SK-N-SH (cell line): ENCODE results near the gene PPM1E.

Experiments
- EP300 ChIP-seq, 2 experiments: IDR thresholded peaks; 2 replicates each; pipeline versions ENCODE4 v1.4.0 to v1.6.1; 2012; ENCODE audit warnings: borderline replicate concordance in 1 of 2, low read depth in 1 of 2, low read length in 1 of 2
- GATA2 ChIP-seq: sonication (generic); formaldehyde crosslinking; IDR thresholded peaks from 2 replicates; pipeline ENCODE4 v1.5.0; 2020; ENCODE audit warnings: mild to moderate bottlenecking, missing genetic modification reagents
- JUND ChIP-seq: IDR thresholded peaks from 2 replicates; pipeline ENCODE4 v1.4.0; 2012
- MXI1 ChIP-seq: IDR thresholded peaks from 2 replicates; pipeline ENCODE4 v1.6.1; 2012; ENCODE audit warnings: mild to moderate bottlenecking, low read depth, low read length, improper control_type of control experiment
- POLR2AphosphoS5 ChIP-seq: IDR thresholded peaks from 2 replicates; pipeline ENCODE4 v1.6.1; 2012; ENCODE audit warnings: low read depth, low read length
- RCOR1 ChIP-seq: fragments of 150-350 bp; IDR thresholded peaks from 2 replicates; pipeline ENCODE4 v1.6.1; 2017; ENCODE audit warnings: antibody characterized with exemption, low read length
- RFX5 ChIP-seq: IDR thresholded peaks from 2 replicates; pipeline ENCODE4 v1.6.1; 2012; ENCODE audit warnings: mild to moderate bottlenecking, improper control_type of control experiment, low read length
- RXRA ChIP-seq: IDR thresholded peaks from 2 replicates; pipeline ENCODE4 v1.4.0; 2012; ENCODE audit warnings: low read depth, mild to moderate bottlenecking, borderline replicate concordance
- TF ChIP-seq, protein P1 (sequence below): fragments of 200-600 bp; sonication (generic); IDR thresholded peaks from 2 replicates; pipeline ENCODE4 v1.6.1; 2017; ENCODE audit warnings: antibody characterized with exemption, mild to moderate bottlenecking, moderate library complexity

DNA sequence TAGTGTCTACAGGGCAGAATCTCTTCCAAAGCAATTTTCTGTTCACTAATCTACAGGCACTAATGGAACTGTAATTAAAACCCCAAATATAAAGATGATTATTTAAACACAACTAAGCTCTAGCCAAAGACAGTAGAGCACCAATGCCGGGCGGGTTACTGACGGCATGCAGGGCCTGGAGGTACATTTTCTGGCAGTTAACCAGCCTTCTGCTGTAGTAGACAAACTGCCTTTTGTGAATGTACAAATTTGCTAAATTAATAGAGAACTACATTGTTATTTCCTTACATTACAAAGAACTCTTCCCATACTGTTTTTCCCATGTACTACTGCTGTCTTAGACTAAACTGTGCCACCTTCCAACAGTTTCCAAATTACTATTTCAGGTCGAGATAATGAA is 243.2 kb downstream of the PPM1E start:
- TF ChIP-seq EP300 (IDR thresholded peaks at IDR 0.05; ENCODE audit: borderline replicate concordance in 1 of 2, low read depth in 1 of 2, low read length in 1 of 2) (no peak), GATA2 (CRISPR knock-in tag) (no peak), RFX5 (no peak), RXRA (no peak), JUND (no peak), RCOR1 (no peak), POLR2AphosphoS5 (no peak), MXI1 (no peak)
- TF ChIP-seq, protein P1, sequence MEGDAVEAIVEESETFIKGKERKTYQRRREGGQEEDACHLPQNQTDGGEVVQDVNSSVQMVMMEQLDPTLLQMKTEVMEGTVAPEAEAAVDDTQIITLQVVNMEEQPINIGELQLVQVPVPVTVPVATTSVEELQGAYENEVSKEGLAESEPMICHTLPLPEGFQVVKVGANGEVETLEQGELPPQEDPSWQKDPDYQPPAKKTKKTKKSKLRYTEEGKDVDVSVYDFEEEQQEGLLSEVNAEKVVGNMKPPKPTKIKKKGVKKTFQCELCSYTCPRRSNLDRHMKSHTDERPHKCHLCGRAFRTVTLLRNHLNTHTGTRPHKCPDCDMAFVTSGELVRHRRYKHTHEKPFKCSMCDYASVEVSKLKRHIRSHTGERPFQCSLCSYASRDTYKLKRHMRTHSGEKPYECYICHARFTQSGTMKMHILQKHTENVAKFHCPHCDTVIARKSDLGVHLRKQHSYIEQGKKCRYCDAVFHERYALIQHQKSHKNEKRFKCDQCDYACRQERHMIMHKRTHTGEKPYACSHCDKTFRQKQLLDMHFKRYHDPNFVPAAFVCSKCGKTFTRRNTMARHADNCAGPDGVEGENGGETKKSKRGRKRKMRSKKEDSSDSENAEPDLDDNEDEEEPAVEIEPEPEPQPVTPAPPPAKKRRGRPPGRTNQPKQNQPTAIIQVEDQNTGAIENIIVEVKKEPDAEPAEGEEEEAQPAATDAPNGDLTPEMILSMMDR, result no peak
